Cortex of kidney (tissue), 1 donor: Measurements from ENCODE around the gene HTRA2.

ENCODE experiments used
- DNase-seq: peaks from one replicate; lab custom pipeline; 2025; lab: John Stamatoyannopoulos, UW

The HTRA2 gene

GRCh38 chr2:74500578-74500946 is 29.2 kb upstream of the HTRA2 start:
- no peak for DNase-seq

GRCh38 chr2:74501335-74502071 is 28.2 kb upstream of the HTRA2 start:
- DNase-seq = no peak

GRCh38 chr2:74502147-74502719 is 27.5 kb upstream of the HTRA2 start:
- no peak for DNase-seq

- DNase-seq = peak; percentile 64
Measured at GRCh38 chr2:74502720-74503505, 26.8 kb upstream of the HTRA2 start.

GRCh38 chr2:74503506-74504475 is 25.9 kb upstream of the HTRA2 start:
- no peak for DNase-seq

DNA sequence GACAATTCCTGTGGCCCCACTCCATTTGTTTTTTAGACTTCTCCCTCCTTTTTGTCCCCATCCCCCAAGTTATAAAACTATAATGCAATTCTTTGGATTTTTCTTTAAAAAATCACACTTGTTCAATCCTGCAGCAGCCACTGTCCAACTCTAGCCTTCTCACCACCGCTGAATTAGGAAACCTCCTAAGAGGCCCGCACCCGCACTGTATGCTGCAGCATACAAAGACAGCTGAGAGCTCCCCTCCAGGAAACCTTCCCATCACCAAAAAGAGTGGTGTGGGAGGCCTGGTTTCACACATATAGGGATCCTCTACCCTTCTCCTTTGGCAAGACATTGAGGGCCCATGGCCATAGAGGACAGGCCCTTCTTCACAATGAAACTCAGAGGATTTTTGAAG is 25.1 kb upstream of the HTRA2 start:
- DNase-seq = no peak

GRCh38 chr2:74505448-74506246 is 24.1 kb upstream of the HTRA2 start:
- no peak for DNase-seq

GRCh38 chr2:74507145-74507925 is 22.4 kb upstream of the HTRA2 start, which contains the start of gene PCGF1:
PCGF1 (minus strand) TSS chr2:74507695; CDS start chr2:74507668, 27 bp downstream.
- DNase-seq = peak; percentile 44

- no peak for DNase-seq
Measured at GRCh38 chr2:74507926-74508520, 21.7 kb upstream of the HTRA2 start.

DNA sequence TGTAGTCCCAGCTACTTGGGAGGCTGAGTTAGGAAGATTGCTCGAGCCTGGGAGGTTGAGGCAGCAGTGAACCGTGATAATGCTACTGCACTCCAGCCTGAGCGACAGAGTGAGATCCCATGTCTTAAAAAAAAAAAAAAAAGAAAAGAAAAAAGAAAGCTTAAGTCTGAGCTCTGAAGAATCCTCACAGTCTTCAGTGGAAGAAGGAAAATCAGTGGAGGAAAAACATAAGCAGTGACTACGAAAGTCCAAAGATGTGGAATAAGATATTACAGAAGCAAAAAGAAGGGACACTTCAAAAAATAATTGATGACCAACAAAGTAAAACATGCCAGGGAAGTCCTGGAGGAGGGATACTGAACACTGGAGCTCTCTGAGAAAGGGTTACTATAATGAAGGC is 19.5 kb upstream of the HTRA2 start:
- DNase-seq = no peak

DNA sequence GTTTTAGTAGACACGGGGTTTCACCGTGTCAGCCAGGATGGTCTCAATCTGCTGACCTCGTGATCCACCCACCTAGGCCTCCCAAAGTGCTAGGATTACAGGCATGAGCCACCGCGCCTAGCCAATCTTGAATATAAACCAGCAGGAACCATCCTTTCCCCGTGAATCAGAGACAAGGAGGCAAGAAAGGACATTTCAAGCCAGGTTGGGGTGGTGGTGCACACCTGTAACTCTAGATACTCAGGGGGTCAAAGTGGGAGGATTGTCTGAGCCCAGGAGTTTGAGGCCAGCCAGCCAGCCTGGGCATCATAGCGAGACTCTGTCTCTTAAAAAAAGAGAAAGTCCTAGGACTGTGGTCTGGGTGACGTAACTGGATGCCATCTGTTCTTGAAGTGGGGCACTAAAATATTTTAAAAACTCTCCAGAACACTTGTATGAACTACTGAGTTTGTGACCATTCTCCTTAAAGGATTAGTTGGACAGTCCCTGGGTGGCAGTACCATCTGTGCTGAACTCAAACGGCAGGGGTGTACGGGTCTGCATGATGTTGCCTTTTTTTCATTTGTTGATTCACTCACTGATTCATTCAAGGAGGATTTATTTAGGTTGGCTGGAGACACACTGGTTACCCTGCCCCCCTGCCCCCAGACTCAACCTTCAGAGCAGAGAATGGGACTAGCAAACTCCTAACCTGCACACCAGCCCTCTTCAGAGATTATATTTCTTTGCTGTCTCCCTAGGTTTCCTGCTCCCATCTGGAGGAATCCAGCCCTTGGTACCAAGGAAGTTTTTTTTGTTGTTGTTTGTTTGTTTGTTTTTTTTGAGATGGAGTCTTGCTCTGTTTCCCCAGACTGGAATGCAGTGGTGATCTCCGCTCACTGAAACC is 18.4 kb upstream of the HTRA2 start:
- no peak for DNase-seq

DNA sequence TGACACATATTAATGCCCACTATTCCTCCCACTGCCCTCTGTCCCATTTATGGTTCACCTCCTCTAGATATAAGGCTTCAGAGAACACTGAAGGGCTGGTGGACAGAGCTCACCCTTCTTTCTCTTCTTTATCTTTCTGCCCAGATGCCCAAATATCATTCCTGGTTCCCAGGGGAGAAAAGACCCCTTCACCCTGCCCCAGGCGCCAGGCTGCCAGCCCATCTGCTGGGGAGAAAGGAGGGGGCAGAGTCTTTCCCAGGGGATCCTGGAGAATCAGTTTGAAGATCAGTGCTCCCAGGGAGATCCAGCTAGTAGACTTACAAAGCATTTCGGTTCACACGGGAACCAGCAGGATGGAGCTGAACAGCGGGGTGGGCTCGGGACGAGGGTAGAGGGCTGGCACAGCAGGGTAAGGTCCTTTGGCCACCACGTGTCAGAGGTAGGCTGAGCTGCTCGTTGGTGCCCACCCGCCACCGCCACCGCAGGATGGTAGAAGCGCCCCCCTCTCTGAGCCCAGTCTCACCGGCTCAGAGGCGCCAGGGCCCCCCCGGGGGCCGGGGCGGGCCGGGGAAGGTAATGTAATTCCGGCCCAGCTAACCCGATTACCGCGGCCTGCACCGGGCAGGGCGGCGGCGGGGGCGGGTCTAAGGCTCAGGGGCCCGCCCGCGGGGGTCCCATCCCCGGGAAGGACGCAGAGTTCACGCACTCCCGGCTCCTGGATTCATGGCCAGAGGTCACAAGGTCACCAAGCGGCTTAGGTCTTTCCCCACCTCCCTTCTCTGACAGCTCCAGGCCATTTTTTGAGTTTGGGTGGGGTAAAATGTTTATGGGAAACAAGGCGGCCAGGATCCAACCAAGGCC is 16.8 kb upstream of the HTRA2 start:
- DNase-seq = no peak

- DNase-seq = no peak
Measured at GRCh38 chr2:74513605-74514367, 15.9 kb upstream of the HTRA2 start.

GRCh38 chr2:74514368-74515270 is 15.1 kb upstream of the HTRA2 start, which contains the start of gene TLX2:
TLX2 (plus strand) TSS chr2:74514450; CDS start chr2:74514807, 357 bp downstream.
- no peak for DNase-seq

GRCh38 chr2:74515271-74515980 is 14.3 kb upstream of the HTRA2 start:
- no peak for DNase-seq
